ENCODE measurements around the gene PCDH9. TPM values are rescaled to one million over a fixed set of nuclear protein-coding genes. Genes with fewer than 3 reads are reported as not detected.

Gene PCDH9
- total RNA-seq, 6 experiments from 2014 or later, result 1.6 to 3.9 (median 3.1) TPM

DNA sequence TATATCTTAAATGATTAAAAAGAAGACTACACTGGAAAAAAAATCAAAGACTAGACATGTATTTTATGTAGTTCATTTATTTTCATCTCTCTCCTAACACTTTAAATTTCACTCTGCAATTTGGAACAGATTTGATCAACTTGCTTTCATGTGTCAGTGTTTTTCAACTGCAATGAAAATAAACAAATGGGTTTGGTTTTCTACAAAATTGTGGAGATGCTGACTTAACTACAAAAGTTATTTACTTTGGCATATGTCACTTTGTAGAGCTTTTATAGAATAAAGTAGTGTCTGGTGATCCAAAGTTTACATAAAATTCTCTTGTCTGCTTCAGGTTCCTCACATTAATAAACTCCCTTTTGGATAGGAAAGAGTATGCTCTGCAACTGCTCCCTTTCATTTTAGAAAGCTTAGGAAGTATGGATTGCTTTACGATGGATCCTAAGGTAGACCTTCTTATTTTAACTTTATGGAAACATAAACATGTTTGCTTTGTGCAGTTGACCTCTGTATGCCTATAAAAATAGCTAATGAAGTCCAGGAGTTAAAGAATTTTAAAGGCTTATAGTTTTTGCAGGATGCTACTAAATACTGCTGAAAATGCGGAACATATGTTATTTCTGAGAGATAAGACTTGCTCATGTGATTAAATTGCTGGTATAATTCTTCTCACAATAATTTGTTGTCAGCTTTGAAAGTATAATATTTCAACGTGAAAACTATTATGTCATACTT lies 815.9 kb downstream of the PCDH9 start:
- no peaks in the 10 kb centered on the region for H3K36me3 ChIP-seq
- H3K4me1 ChIP-seq, result no peaks in the 10 kb centered on the region
- H3K27ac ChIP-seq, result no peak overlapping the region
- ATAC-seq (no peak), DNase-seq (no peak)
- intact Hi-C loops (cut with DNase I), result no loop called here
- H3K27me3 ChIP-seq, result no peaks in the 10 kb centered on the region
- no peak overlapping the region for H3K4me3 ChIP-seq
- 45% methylated on average over 3 of the region's 3 CpGs for WGBS (ENCODE audit: insufficient coverage, low coverage, low lambda C conversion rate, missing lambda C conversion rate)
- no peak for TF ChIP-seq POLR2A (IDR thresholded peaks at IDR 0.05)
- no peak for TF ChIP-seq CTCF (IDR thresholded peaks at IDR 0.05)
- no peaks in the 10 kb centered on the region for H3K9me3 ChIP-seq

DNA sequence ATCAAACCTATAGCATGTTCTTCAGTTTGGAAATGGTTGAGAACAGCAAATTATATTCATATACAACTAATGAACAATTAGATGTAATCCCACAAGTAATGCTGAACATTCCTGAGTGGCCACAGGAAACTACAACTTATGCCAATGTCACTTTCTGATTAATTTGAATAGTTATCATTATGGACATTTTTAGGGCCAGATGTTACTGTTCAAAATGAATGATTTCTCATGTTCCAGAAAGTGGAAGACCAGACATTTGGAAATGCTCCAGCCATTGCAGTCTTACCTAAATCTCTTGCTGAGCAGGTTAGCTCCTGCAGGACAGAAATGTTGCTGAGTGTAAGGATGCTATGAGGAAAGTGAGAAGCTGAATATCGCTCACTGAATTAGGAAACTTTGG lies 819.8 kb downstream of the PCDH9 start:
- no peak overlapping the region for H3K4me3 ChIP-seq
- no peak overlapping the region for H3K27ac ChIP-seq
- no peaks in the 10 kb centered on the region for H3K4me1 ChIP-seq
- TF ChIP-seq POLR2A (IDR thresholded peaks at IDR 0.05) (no peak), CTCF (IDR thresholded peaks at IDR 0.05) (no peak)
- 77% methylated on average over 1 of the region's 1 CpG for WGBS (ENCODE audit: insufficient coverage, low coverage, low lambda C conversion rate, missing lambda C conversion rate)
- intact Hi-C loops (cut with DNase I), result no loop called here
- no peaks in the 10 kb centered on the region for H3K9me3 ChIP-seq
- no peak for ATAC-seq
- no peak for DNase-seq
- H3K27me3 ChIP-seq, result no peaks in the 10 kb centered on the region
- H3K36me3 ChIP-seq, result no peaks in the 10 kb centered on the region

DNA sequence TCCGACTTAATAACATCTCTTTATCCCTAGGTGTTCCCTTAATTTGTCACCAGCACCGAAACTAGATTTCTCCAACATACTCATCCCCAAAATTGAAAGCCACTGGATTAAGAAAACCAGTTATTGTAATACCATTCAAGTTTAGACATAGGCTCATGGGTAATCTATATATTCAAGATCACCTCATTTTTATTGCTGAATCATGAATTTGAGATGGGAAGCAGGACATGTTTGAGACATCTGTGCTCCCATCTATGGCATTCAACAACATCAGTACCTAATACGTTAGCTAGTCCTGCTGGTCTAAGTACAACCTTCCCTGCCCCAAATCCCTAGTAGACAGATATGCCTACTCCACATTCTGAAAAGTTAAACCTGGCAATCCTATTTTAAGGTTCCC lies 820.6 kb downstream of the PCDH9 start:
- Histone ChIP-seq H3K36me3 (no peaks in the 10 kb centered on the region), H3K27ac (no peak overlapping the region), H3K27me3 (no peaks in the 10 kb centered on the region), H3K9me3 (no peaks in the 10 kb centered on the region), H3K4me3 (no peak overlapping the region), H3K4me1 (no peaks in the 10 kb centered on the region)
- ATAC-seq (no peak), DNase-seq (no peak)
- no peak for TF ChIP-seq POLR2A (IDR thresholded peaks at IDR 0.05)
- no peak for TF ChIP-seq CTCF (IDR thresholded peaks at IDR 0.05)
- intact Hi-C loops (cut with DNase I), result no loop called here
- 61% methylated on average over 3 of the region's 3 CpGs for WGBS (ENCODE audit: insufficient coverage, low coverage, low lambda C conversion rate, missing lambda C conversion rate)

DNA sequence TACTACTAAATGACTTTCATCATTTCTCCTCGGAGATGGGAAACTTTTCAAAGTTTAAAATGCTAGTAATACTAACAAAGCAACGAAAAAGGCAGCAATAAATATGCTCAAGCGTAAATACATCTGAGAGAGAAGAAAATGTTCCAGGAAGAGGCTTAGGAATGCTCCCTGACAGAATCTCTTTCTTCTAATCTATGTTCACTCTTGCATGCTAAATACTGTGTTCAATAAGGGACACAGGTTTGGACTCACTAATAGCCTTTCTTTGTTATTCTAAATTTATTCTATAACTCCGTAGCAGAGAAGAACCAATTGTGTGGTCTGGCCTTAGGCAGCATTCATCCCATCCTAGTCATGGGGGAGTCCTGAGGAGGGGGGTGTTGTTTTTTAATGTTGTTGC lies 823.0 kb downstream of the PCDH9 start:
- intact Hi-C loops (cut with DNase I), result no loop called here
- TF ChIP-seq POLR2A (IDR thresholded peaks at IDR 0.05) (no peak), CTCF (IDR thresholded peaks at IDR 0.05) (no peak)
- no peaks in the 10 kb centered on the region for H3K36me3 ChIP-seq

More for the DNA sequence above, 823.0 kb downstream of the PCDH9 start:
- Histone ChIP-seq H3K27ac (no peak overlapping the region), H3K27me3 (no peaks in the 10 kb centered on the region), H3K9me3 (no peaks in the 10 kb centered on the region), H3K4me1 (no peaks in the 10 kb centered on the region), H3K4me3 (no peak overlapping the region)
- ATAC-seq, result no peak
- DNase-seq, result no peak
- WGBS (ENCODE audit: insufficient coverage, low coverage, low lambda C conversion rate, missing lambda C conversion rate), result 46% methylated on average over 4 of the region's 4 CpGs

All from right lobe of liver (tissue), 6 donors.